SU-DHL-6 (cell line): ENCODE measurements around the gene INSM1.

ENCODE experiments used
- H2AFZ ChIP-seq: fragments of 200-600 bp; sonication (generic); 2 replicates; pipeline ENCODE4 v1.6.1; 2014; ENCODE audit warnings: low read depth, mild to moderate bottlenecking, moderate library complexity, mixed read lengths, antibody characterized with exemption, low read length; ENCODE audit not compliant: severe bottlenecking
- H3F3A ChIP-seq: fragments of 200-600 bp; shearing (Covaris generic); 2 replicates; pipeline ENCODE4 v1.6.0; 2016; ENCODE audit warnings: antibody characterized with exemption, mild to moderate bottlenecking; ENCODE audit not compliant: insufficient read depth
- H3K27ac ChIP-seq: fragments of 200-600 bp; sonication (generic); 2 replicates; pipeline ENCODE4 v1.5.1; 2016; ENCODE audit warnings: low read depth, mild to moderate bottlenecking, low read length, moderate library complexity, mixed read lengths
- H3K27me3 ChIP-seq: fragments of 200-600 bp; sonication (generic), shearing (Covaris generic); 2 replicates; pipeline ENCODE4 v1.6.0; 2014; ENCODE audit warnings: mild to moderate bottlenecking, low read length
- H3K36me3 ChIP-seq: fragments of 200-600 bp; sonication (generic); 2 replicates; pipeline ENCODE4 v1.6.1; 2014; ENCODE audit warnings: mild to moderate bottlenecking, low read length, mixed read lengths
- H3K4me2 ChIP-seq: fragments of 300-600, 200-600 bp; shearing (Covaris generic), sonication (generic); 2 replicates; pipeline ENCODE4 v1.6.0; 2014; ENCODE audit warnings: low read length, low read depth, mild to moderate bottlenecking; ENCODE audit not compliant: poor library complexity, severe bottlenecking
- H3K4me3 ChIP-seq: fragments of 200-600 bp; sonication (generic); 2 replicates; pipeline ENCODE4 v1.5.1; 2014; ENCODE audit warnings: antibody characterized with exemption, low read length, mild to moderate bottlenecking, mixed read lengths; ENCODE audit not compliant: insufficient read depth, poor library complexity, severe bottlenecking
- H3K79me2 ChIP-seq: fragments of 200-600 bp; sonication (generic); 2 replicates; pipeline ENCODE4 v1.6.1; 2014; ENCODE audit warnings: mild to moderate bottlenecking, low read length, moderate library complexity; ENCODE audit not compliant: insufficient read depth
- H3K9ac ChIP-seq: fragments of 200-600 bp; sonication (generic); 2 replicates; pipeline ENCODE4 v1.7.0; 2014; ENCODE audit warnings: mild to moderate bottlenecking, low read length
- H3K9me2 ChIP-seq: fragments of 200-600 bp; sonication (generic); replicated peaks from 2 replicates; pipeline ENCODE4 v1.6.1; 2014; ENCODE audit warnings: low read length; ENCODE audit not compliant: insufficient read depth
- H3K9me3 ChIP-seq: fragments of 200-600 bp; sonication (generic); 2 replicates; pipeline ENCODE4 v1.6.1; 2014; ENCODE audit warnings: low read length, mixed read lengths; ENCODE audit not compliant: insufficient read depth
- H4K20me1 ChIP-seq: fragments of 200-600 bp; sonication (generic); 2 replicates; pipeline ENCODE4 v1.6.1; 2014; ENCODE audit warnings: low read depth, mild to moderate bottlenecking, antibody characterized with exemption, low read length, moderate library complexity, mixed read lengths
- CTCF ChIP-seq: fragments of 200-600 bp; sonication (generic); IDR thresholded peaks from one replicate; pipeline ENCODE4 v1.5.1; 2017; ENCODE audit warnings: antibody characterized with exemption, mild to moderate bottlenecking, low read length, moderate library complexity; ENCODE audit not compliant: insufficient read depth, poor library complexity, severe bottlenecking
- EZH2phosphoT487 ChIP-seq: fragments of 200-600 bp; sonication (generic), shearing (Covaris generic); conservative IDR thresholded peaks from 2 replicates; pipeline ENCODE4 v1.6.1; 2018; ENCODE audit warnings: mild to moderate bottlenecking, antibody characterized with exemption, low read length, moderate library complexity, mixed read lengths

The INSM1 gene

GRCh38 chr20:20410678-20411077, 42.8 kb downstream of the INSM1 start:
- H3K9me3 ChIP-seq: no peaks in the 10 kb centered on the region
- no peak overlapping the region for H2AFZ ChIP-seq
- H3K27ac ChIP-seq: no peak overlapping the region

GRCh38 chr20:20411402-20411801, 43.5 kb downstream of the INSM1 start:
- Histone ChIP-seq H3K4me2 (no peak overlapping the region), H3K9ac (no peak overlapping the region), H2AFZ (no peak overlapping the region), H3K4me3 (no peak overlapping the region), H3K27ac (no peak overlapping the region), H3K27me3 (no peaks in the 10 kb centered on the region), H3K9me3 (no peaks in the 10 kb centered on the region), H3K79me2 (no peaks in the 10 kb centered on the region), H3K36me3 (no peaks in the 10 kb centered on the region), H3F3A (no peaks in the 10 kb centered on the region), H3K9me2 (no peaks in the 10 kb centered on the region), H4K20me1 (no peaks in the 10 kb centered on the region)
- TF ChIP-seq EZH2phosphoT487 (no peak), CTCF (no peak)

More at GRCh38 chr20:20410678-20411077, 42.8 kb downstream of the INSM1 start:
- Histone ChIP-seq H3K79me2 (no peaks in the 10 kb centered on the region), H3K9me2 (no peaks in the 10 kb centered on the region), H3K4me2 (no peak overlapping the region), H3K36me3 (no peaks in the 10 kb centered on the region), H3K9ac (no peak overlapping the region), H3K27me3 (no peaks in the 10 kb centered on the region), H4K20me1 (no peaks in the 10 kb centered on the region), H3K4me3 (no peak overlapping the region), H3F3A (no peaks in the 10 kb centered on the region)
- TF ChIP-seq EZH2phosphoT487 (no peak), CTCF (no peak)

GRCh38 chr20:20411836-20412235, 43.9 kb downstream of the INSM1 start:
- H3K79me2 ChIP-seq: no peaks in the 10 kb centered on the region
- H3K9ac ChIP-seq: no peak overlapping the region
- H3K27ac ChIP-seq: no peak overlapping the region
- H2AFZ ChIP-seq: no peak overlapping the region
- no peaks in the 10 kb centered on the region for H3F3A ChIP-seq
- H3K4me2 ChIP-seq: no peak overlapping the region
- no peaks in the 10 kb centered on the region for H4K20me1 ChIP-seq
- no peak overlapping the region for H3K4me3 ChIP-seq
- no peaks in the 10 kb centered on the region for H3K36me3 ChIP-seq
- H3K9me2 ChIP-seq: no peaks in the 10 kb centered on the region
- H3K9me3 ChIP-seq: no peaks in the 10 kb centered on the region
- no peak for TF ChIP-seq EZH2phosphoT487
- TF ChIP-seq CTCF: no peak
- H3K27me3 ChIP-seq: no peaks in the 10 kb centered on the region

GRCh38 chr20:20412750-20413149, 44.8 kb downstream of the INSM1 start:
- Histone ChIP-seq H3K9me2 (no peaks in the 10 kb centered on the region), H3K36me3 (no peaks in the 10 kb centered on the region), H3K9me3 (no peaks in the 10 kb centered on the region), H3K9ac (no peak overlapping the region), H3K27ac (no peak overlapping the region), H3K4me3 (no peak overlapping the region), H2AFZ (no peak overlapping the region), H4K20me1 (no peaks in the 10 kb centered on the region), H3K4me2 (no peak overlapping the region), H3K79me2 (no peaks in the 10 kb centered on the region), H3K27me3 (no peaks in the 10 kb centered on the region), H3F3A (no peaks in the 10 kb centered on the region)
- no peak for TF ChIP-seq EZH2phosphoT487
- TF ChIP-seq CTCF: no peak
